DMS79 (cell line): ENCODE results near the gene EPO.
"Not testable (repeated sequence)": the region's sequence is repeated elsewhere in the genome, so short reads cannot be mapped to it uniquely, and the experiment has no call there.

Experiments
- DNase-seq: peaks from one replicate; lab custom pipeline; 2025; lab: John Stamatoyannopoulos, UW

Gene EPO

DNA sequence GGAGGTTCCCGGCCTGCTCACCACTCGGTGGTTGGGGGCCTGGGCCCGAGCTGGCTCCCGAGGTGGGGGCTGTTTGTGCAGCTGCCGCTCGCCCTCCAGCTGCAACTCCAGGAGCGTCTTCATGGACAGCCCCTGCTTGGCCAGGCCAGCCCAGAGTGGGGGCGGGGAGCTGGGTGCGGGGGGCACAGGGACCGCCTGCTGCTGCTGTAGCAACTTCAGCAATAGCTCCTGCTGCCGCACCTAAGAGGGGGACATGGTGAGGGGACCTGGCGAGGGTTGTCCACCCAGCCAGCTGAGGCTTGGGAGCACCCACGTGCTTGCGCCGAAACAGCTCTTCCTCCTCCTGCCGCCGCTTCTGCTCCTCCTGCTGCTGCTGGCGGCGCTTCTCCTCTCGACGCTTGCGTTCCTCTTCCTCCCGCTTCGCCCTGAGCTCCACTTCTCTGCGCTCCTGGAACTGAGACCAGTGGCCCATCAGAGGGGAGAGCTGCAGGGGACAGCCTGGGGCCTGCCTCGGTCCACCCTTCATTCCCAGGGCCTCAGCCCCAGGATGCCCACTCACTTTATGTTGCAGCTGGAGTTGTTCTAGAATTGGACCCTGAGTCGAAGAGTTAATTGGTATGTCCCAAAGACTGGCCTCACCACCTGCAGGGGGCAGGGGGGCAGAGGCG, 37.1 kb upstream of the EPO start:
- DNase-seq, result no peak

DNA sequence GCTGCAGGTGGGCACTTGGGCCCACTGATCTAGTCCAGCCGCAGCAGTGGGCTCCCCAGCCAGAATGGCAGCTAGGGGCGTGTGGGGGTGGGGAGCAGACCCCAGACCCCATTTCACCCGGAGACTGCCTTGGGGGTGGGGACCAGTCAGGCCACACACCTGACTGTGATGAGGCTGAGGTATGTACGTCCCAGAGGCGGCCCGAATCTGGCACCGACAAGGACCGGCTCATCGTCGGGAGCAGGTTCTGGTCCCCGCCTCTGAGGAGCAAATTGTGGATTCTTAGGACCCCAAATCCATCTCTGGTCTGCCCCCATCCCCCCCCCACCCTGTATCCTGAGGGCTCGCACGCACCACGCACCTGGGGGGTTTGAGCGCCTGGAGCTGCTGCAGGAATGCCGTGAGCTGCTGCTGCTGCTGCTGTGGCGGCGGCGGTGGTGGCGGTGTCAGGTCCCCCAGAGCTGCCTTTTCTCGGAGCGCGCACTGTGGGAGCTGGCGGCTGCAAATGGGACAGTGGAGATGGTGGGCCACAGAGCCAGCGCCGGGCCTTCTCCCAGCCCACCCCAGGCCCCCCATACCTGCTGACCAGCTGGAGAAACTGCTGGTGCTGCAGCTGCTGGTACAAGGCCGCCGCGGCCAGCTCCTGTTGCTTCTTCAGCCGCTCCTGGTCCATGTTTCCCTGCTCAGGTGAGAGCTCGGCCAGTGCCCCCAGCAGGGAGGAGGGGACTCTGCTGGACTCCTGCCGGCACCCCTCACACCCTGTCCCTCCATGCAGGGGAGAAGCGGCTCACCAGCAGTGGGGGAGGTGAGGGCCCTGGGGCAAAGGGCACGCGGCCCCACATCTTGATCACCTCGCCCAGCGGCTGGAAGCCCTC, 36.4 kb upstream of the EPO start:
- DNase-seq, result no peak

DNA sequence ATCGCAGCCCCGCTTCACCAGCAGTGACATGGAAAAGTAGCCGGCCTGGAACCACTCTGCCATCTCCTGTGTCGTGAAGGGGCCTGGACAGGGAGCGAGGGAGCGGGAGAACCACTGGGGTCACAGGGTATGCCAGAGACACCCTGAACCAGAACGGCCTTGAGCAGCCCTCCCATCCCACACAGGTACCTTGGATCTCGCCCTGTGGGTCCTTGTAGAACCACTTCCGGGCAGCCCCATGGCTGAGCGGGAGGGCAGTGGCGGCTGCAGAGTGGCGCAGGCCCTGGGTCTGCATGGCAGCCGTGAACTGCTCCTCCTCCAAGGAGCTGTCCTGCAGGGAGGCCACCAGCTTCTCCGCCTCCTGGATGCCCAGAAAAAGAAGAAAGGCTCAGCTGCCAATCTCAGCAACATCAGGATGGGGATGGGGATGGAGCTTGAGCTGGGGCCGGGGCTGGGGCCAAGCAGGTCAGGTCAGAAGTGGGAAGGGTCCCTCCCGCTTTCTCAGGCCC, 35.7 kb upstream of the EPO start:
- no peak for DNase-seq

DNA sequence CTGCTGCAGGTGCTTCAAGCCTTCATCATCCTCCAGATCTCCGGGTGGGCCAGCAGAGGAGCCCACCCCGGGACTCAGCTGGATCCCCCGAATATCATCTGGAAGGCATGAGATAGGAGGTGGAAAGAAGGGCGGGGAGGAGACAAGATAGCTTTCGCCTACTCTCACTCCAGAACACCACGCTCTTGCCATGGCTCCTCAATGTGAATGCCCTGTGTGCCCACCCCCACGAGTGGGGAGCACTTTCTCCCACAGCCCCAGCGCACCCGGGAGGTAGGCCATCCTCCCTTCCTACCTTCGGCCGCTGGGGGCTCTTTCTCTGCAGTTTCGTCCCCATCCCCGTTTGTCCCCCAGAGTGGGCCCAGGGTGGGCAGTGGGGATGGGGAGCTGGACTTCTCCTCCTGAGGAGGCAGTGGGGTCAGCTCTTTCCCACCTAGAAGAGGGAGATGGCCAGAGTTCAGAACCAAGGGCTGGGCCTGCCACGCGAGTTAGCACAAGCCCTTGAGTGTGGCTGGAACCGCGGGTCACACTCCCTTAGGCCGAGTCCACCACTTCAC, 35.1 kb upstream of the EPO start:
- DNase-seq, result no peak

DNA sequence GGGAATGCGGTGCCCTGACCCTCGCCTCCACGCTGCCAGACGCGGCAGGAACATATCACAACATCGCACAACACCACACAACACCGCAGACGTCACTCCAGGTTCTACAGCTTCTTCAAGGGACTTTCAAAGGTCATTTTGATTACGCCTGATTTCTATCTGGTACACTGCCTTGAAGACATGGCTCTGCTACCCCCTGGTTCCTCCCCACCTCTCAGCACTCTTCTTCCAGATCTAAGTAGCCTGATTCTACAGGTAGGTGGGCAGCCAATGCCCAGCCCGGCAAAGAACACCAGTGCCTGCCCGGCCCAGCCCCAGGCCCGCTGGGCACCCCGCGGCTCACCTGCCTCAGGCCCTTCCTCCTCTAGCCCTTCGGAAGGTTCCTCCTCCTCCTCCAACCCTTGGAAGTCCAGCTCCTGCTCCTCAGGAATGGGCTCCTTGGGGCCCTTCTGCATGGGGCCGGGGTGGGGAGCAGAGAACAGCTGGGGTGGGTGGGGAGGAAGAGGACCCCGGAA, 34.6 kb upstream of the EPO start:
- no peak for DNase-seq

DNA sequence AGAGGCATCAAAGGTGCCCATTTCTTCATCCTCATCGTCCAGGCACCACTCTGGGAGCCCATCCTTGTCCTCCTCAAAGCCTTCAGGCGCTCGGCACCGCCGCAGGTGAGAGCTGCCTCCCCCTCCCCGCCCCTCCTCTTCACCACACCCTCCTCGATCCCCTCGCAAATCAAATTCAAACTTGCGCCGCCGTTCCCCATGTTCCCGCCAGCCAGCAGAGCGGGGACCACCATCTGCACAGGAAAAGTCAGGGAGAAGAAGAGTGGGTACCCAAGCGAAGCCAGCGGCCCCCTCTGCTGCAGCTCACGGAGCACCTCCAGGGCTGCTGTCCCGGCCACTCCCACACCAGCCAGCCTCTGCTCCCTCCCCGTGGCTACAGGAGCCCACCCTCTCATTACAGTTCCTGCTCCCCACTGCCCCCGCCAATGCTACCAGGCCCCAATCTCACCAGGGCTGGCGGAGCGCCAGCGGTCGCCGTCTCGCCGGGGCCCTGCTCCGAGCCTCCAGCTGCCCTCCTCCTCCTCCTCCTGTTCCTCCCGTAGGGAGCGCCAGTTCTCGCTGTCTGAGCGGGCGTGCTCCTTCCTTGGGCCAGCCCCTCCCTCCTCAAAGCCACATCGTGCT, 34.0 kb upstream of the EPO start:
- no peak for DNase-seq

DNA sequence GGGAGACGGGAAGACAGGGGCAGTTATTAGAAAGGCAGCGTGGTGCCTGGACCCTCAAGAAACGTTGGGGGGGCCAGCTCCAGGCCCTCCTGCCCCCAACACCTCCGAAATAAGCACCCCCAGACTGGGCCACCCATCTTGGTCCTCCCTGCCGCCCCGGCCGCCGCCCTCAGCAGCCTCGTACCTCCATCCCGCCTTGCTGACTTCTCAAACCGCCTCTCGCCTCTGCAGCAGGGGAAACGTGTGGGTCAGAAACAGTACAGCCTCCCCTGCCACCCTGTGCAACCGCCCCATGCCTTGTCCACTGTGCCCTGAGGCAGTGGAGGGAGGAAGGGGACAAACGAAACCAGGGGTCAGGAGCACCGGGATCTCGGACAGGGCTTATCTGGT, 33.5 kb upstream of the EPO start:
- no peak for DNase-seq

DNA sequence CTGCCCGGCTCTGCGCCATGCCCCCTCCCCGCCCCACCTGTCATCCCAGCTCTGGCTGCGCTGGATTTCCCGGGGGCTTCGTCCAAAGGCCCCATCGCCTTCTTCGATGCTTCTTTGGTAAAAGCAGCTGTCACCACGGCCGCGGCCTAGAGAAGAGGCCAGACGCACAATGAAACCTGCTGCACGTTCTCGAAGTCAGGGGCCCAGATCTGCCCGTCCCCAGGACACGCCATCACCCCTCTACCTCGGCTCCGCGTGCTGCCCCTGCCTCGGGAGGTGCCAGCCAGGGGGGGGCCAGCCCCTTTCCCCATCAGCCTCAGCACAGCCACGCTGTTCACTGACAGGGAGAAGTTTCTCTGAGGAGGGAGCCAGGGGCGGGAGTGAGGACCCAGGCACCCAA, 33.0 kb upstream of the EPO start:
- DNase-seq, result no peak

DNA sequence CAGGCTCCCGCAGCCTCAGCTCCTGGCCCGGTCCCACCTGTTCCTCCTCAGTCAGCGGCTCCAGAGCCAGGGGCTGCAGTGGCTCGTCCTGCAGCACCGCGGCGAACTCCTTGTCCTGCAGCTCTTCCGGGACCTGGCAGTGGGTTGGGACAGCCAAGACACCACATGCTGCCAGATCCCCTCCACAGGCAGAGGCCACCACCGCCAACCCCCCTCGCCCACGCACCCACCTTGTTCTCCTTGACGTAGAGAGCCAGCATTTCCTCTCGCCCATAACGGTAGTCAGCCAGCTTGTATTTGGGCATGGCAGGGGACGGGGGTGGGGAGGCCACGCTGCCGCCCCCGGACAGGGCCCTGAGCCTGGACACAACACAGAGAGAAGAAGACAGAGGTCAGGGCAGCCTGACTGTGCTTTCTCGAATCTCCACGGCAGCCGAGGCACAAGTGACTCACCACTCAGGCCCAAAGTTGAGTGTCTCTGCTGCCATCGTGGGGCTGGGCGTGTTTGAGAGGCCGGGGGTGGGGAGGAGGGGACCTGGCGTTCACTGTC, 32.4 kb upstream of the EPO start:
- no peak for DNase-seq

DNA sequence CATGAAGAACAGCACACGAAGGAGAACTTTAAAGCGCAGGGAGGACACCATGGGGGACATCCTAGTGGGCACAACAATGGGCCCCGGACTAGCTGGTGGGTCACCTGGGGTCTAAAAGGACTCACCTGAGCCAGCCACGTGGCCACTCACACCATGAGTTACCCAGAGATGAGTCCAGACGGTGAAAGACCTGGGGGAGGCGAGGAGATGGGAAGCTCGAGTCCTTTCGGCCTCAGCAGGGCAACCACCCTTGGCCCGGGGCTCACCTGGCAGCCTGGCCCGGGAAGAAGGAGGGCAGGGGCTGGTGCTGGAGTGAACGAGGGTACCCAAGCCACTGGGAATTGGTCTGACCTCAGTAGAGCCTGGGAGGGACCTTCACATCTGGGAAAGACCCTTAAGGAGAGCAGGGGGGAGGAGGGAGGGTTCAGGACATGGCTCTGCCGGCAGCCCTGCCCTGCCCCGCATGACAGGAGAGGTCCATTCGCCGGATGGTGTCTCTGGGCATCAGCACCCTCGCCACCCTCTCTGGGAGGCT, 31.9 kb upstream of the EPO start:
- DNase-seq, result no peak

DNA sequence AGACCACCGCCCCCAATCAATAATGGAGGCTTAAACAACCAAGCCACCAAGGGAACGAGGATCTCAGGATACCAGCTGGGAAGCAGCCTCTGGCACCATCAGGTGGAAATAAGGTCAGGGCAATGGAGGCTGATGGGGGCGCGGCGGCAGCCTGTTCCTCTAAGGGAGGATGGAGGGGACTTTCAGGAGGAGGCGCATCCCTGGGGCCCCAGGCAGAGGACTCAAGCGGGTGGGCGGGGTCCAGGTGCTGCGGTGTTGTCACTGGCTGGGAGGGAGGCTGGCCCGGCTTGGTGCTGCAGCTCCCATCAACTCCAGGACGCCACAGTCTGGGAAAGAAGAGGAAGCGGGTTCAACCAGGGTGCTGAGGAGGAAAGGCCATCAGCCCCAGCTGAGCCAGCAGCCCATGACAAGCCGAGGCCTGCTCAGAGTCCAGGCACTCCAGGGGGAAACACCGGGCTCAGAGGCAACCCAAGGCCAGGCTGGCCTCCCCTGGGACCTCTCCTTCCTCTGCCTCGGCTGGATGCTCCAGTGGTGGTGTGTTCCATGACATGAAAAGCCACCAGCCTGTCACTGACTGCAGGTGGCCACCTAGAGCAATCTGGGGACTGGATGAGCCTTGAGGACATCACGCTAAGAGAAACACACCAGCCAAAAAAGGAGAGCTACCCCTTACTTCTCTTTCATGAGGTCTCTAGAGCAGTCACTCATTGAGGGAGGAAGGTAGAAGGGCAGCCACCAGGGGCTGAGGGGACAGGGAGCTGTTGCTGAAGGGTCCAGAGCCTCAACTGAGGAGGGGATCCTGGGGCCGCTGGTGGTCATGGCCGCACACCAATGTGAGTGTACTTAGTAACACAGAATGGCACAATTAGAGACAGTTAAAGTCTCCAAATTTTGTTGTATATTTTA, 30.8 kb upstream of the EPO start:
- DNase-seq, result no peak

DNA sequence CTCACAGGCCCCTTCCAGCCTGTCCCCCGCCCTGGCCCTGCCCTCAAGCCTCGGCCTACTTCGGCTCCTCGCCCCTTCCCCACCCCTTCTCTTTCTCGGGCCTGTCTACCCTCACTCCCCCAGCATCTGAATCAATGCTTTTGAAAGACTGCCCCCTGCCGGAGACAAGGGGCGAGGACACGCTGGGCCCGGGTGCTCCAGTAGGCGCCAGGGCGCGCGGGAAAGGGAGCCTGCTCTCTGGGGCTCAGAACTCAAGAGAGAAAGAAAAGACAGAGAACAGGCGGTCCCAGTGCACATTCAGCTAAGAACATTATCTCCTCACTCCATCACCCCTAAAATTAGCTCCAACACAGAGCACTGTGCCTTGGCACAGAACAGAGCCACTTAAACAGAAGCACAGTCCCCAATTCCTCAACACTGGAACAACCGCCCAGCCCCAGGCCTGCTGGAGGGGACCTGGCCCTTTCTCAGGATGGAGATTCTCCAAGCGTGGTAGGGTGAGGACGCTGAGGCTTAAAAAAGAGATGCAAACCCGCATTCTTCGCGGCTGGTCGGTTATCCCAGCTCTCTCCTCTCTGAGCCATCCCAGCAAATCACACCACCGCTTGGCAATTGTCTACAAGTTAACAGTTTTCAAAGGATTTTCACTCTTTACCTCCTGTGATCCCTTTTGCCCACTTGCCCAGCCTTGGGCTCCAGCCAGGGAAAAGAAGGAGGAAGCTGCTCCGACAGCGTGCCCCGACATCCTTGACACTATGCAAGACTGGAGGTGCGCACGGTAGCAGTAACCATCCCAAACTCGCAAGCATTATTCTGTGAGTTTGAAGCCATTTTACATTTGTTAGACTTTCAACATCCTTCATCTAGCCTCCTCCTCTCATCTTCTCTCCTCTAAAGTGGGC, 28.3 kb upstream of the EPO start:
- peak; percentile 11 for DNase-seq

DNA sequence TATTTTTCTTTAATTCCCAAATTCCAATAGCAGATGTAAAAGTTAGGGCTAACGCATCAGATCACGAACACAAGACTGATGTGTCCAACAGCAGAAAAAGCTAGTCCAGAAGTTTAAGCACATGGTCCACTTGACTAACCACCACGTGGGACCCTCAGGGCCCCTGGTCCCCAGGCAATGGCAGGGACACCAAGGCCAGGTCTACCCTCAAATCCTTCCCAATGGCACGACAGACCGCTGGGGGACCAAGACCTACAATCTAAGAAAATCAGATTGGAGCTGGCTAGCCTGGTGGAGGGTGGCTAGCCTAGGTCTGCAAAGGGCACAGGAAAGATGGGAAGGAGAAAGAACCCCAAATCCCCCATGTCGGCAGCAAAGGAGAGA, 27.7 kb upstream of the EPO start:
- no peak for DNase-seq

DNA sequence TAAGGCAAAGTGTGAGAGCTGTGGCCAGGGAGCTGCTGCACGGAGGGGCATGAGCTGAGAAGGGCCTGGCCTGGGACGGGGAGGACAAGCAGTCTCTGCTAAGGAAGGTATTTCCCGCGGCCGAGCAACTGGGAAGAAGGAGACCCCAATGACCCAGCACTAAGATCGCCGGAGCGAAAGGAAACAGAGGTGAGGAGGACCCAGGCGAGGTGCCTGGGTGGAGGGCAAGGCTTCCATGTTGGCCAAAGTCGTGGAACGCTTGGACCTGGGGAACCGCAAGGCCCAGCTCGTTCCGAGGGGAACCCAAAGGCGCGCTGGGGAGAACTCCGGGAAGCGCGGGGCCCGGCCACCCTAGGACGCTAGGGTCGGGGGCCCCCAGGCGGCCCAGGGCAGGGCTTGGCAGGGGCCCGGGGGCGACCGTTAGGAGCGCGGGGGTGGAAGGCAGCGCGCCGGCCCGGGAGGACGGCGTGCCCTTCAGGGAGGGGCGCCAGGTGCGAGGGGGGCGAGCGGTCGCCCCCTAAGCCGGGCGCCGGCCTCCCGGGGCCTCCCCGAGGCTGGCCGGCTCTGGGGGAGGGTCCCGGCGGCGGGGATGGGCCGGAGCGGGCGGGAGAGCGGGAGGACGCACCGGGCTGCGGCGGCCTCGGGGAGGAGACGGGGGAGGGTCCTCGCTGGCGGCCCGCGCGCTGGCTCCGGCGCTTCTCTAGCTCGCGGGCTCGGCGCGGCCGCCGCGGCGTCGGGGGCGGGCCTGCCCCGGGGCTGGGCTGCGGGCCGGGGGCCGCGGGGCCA, 26.8 kb upstream of the EPO start:
- no peak for DNase-seq

DNA sequence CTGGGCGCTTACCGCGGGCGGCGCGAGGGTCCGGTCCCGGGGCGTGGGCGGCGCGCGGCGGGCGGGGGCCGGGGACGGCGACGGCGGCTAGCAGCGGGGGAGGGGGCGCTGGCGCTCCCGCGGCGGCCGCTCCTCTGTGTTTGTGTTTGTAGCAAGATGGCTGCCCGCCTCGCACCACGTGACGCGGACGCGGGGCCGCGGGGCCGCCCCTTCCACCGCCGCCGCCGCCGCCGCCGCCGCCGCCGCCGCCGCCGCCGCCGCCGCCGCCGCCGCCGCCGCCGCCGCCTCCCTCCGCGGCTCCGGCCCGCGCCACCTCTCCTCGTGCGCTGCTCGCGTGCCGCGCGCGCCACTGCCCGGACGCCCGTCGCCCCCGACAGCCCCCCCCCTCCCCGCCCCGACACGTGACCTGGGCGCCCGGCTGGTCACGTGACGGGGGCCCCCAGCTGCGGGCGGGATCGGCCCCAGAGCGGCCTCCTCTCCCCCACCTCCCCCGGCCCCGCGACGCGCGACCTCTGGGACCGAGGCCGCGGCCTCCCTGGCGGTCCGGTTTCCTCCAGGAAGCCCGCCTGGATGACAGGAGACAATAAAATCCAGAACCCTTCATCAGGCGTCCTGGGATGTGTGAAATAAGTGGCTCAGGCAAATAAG, 26.0 kb upstream of the EPO start, which contains the start of gene GIGYF1:
Gene GIGYF1, minus strand, starts transcription at position 153 of the 648 bp plus-strand sequence. CDS start 6,012 bp downstream, outside the sequence.
- peak; percentile 21 for DNase-seq

DNA sequence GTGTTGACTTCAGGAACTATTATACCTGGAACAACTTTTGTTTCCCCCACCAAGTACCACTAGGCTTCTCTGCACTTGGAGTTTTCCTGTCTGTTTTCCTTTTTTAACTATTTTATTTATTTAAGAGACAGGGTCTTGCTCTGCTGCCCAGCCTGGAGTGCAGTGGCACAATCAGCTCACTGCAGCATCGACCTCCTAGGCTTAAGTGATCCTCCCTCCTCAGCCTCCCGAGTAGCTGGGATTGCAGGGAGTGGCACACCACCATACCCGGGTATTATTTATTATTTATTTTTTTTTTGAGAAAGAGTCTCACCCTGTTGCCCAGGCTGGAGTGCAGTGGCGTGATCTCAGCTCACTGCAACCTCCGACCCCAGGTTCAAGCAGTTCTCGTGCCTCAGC, 24.1 kb upstream of the EPO start:
- DNase-seq, result no peak

DNA sequence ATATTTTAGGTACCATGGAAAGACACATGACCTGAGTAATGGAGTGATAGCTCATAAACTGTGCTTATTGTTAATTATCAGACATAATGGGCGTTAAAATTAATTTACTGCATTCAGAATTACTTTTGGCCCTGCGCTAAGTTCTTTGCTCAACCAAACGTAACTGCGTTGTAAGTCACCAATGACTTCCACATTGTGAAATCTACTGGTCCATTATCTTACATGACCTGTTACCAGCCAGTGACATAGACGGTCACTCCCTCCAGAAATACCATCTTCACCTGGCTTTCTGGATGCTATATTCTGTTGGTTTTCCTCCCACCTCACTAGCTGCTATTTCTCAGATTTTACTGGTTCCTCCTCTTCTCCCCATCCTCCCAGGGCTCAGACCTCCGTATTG, 21.2 kb upstream of the EPO start:
- DNase-seq, result no peak

DNA sequence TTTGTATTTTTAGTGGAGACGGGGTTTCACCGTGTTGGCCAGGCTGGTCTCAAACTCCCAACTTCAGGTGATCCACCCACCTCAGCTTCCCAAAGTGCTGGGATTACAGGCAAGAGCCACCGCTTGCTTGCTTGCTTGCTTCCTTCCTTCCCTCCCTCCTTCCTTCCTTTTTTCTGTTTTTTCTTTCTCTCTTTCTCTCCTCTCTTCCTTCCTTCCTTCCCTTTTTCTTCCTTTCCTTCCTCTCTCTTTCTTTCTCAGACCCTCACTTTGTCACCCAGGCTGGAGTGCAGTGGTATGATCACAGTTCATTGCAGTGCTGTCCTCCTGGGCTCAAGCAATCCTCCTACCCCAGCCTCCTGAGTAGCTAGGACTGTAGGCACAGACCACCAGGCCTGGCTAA, 19.2 kb upstream of the EPO start:
- DNase-seq, result not testable (repeated sequence)
